HAP-1 (cell line): ENCODE data around the gene NF1.
"Not testable (repeated sequence)": the region's sequence is repeated elsewhere in the genome, so short reads cannot be mapped to it uniquely, and the experiment has no call there.

ENCODE experiments used
- DNase-seq, 2 experiments: peaks; one replicate each; pipeline ENCODE4 v3.0.0-alpha.2; 2016 to 2020; ENCODE audit warnings: low spot score in 2 of 2
- H3K27me3 ChIP-seq: fragments of 250-450 bp; sonication (Bioruptor Pico); 2 replicates; pipeline ENCODE4 v1.5.1; 2020; ENCODE audit warnings: low read depth, mild to moderate bottlenecking, moderate library complexity
- H3K36me3 ChIP-seq: fragments of 250-450 bp; sonication (Bioruptor Pico); replicated peaks from 2 replicates; pipeline ENCODE4 v1.5.1; 2020; ENCODE audit warnings: mild to moderate bottlenecking
- H3K4me1 ChIP-seq: fragments of 250-450 bp; sonication (Bioruptor Pico); 2 replicates; pipeline ENCODE4 v1.5.1; 2020; ENCODE audit warnings: mild to moderate bottlenecking
- H3K4me3 ChIP-seq: fragments of 250-450 bp; sonication (Bioruptor Pico); 2 replicates; pipeline ENCODE4 v1.5.1; 2020; ENCODE audit warnings: mild to moderate bottlenecking, moderate library complexity
- H3K9me3 ChIP-seq: fragments of 250-450 bp; sonication (Bioruptor Pico); 2 replicates; pipeline ENCODE4 v1.5.1; 2020; ENCODE audit warnings: mild to moderate bottlenecking, moderate library complexity
- in situ Hi-C: fragments of 300-500 bp; cut with MboI; formaldehyde crosslinking; loops from 3 replicates; pipeline ENCODE4 v1.14.3; 2020; ENCODE audit warnings: low sequenced_read_pairs, inconsistent platforms, mixed read lengths

NF1 gene

DNA sequence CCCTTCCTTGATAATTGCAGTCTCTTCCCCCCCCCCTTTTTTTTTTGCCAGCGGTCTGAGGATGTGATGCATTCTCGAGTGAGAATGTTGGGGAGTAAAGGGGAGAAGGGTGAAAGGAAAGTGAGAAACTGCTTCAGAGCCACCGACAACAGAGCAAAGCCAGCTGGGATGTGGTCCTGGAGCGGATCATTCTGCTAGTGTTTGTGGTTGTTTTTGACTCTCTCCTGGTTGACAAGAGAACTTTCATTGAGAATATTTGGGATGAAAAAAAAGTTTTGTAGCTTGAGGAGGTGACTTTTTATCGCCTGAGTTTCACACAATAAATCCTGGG lies 1.3 kb downstream of the NF1 start:
- Histone ChIP-seq H3K27me3 (no peaks in the 10 kb centered on the region), H3K9me3 (no peaks in the 10 kb centered on the region), H3K4me1 (peaks cover 19% of the 10 kb centered on the region), H3K4me3 (peak overlapping the region; percentile 82), H3K36me3 (no peaks in the 10 kb centered on the region; the same call in 1 of the 2 replicates)
- no peak for DNase-seq
- in situ Hi-C loops = no loop called here

DNA sequence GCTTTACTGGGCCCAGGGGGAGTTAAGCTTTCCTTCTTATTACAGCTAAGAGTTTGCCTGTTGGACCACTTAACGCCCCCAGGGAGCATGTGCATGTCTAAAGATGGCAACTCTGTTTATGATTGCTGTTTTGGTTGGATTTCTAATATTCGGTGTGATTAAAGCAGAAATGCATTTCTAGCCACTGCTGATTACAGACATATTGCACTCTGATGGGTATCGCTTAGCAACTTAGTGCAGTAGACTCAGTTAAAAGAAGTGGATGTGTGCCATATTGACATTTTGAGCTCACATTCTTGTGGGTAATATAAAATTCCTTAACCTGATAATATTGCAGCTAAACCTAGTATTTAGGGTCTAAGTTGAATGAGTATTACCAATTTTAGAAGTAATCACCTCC lies 4.2 kb downstream of the NF1 start:
- H3K9me3 ChIP-seq = no peaks in the 10 kb centered on the region
- in situ Hi-C loops = no loop called here
- H3K4me3 ChIP-seq = no peak overlapping the region
- H3K27me3 ChIP-seq = no peaks in the 10 kb centered on the region
- H3K4me1 ChIP-seq = peaks cover 25% of the 10 kb centered on the region
- no peaks in the 10 kb centered on the region for H3K36me3 ChIP-seq
- no peak for DNase-seq

DNA sequence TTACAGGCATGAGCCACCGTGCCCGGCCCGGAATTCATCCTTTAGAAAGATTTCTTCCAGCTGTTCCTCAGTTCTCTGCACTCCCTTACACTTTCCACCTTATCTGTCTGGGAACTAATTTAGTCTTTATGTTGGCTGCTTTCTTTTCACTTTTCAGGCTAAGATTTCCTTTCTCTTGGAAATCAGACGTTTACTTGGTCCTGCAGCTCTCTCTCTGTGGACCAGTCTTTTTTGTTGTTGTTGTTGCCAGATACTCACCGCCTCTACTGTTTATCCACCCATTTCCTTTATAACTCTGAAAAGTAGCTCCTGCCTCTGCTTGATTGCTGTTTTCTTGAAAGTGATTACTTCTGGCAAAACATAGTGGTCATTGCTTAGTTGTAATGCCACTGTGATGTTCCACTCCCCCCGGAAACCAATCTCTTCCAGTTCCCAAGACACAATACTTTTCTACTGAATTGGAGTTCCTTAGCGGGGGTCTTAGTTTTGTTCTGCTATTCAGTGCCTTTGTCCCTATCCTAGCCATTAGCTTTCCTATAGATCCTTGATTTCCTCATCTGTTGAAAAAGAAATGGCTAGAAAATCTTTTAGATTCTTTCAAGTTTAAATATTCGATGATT lies 6.2 kb downstream of the NF1 start:
- Histone ChIP-seq H3K4me3 (no peak overlapping the region), H3K4me1 (peaks cover 24% of the 10 kb centered on the region), H3K36me3 (no peaks in the 10 kb centered on the region), H3K27me3 (no peaks in the 10 kb centered on the region), H3K9me3 (no peaks in the 10 kb centered on the region)
- no peak for DNase-seq
- in situ Hi-C loops = no loop called here

DNA sequence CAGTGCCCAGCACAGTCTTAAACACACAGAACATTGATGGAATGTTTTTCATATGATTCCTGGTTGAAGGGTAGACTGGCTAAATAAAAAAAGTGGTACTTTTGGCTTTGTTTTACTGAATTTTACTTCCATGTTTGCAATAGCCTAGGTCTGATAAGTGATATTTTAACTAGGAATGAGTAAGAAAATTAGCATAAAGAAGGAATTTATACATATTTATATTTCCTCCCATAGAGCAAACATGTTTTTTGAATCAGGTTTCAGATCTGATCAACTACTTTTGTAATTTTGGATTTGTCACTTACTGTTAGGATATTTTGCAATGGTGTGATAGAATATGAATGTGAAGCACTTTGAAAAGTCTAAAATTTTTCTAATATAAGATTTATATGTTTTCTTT lies 7.2 kb downstream of the NF1 start:
- Histone ChIP-seq H3K27me3 (no peaks in the 10 kb centered on the region), H3K4me3 (no peak overlapping the region), H3K9me3 (no peaks in the 10 kb centered on the region), H3K36me3 (no peaks in the 10 kb centered on the region), H3K4me1 (peaks cover 17% of the 10 kb centered on the region)
- in situ Hi-C loops = no loop called here
- no peak for DNase-seq

DNA sequence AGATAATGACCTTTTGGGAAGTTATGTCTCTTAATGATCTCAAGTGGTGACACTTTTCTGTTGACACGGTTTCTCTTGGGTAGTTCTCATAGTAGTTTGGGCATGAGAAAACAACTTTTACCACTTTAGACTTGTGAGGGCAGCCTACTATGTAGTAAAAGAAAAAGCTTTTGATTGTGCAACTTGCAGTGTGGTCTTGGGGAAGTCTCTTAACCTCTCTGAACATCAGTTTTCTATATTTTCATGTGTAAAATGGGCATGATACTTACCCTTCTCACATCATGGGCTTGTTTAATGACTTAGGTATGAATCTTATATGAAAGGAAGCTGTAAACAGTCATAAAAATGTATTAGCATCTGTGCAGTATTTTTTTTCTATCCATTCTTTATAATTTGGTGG lies 11.2 kb downstream of the NF1 start:
- Histone ChIP-seq H3K9me3 (no peaks in the 10 kb centered on the region), H3K4me3 (no peak overlapping the region), H3K36me3 (no peaks in the 10 kb centered on the region), H3K27me3 (no peaks in the 10 kb centered on the region), H3K4me1 (peaks cover 17% of the 10 kb centered on the region)
- in situ Hi-C loops = no loop called here
- DNase-seq = no peak

DNA sequence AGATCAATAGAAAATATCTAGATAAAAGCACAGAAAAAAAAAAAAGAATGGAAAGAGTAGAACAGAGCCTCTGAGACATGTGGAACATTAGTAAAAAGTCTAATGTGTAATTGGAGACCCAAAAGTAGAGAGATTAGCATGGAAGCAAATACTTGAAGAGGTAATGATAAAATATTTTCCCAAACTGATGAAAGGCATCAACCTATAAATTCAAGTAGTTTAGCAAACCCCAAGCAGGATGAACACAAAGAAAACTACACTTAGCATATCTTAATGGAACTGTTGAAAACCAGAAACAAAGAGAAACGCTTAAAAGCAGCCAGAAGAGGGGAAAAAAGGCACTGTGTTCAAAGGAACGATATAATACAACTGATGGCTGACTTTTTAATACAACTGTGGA lies 16.4 kb downstream of the NF1 start:
- no peaks in the 10 kb centered on the region for H3K27me3 ChIP-seq
- in situ Hi-C loops = no loop called here
- DNase-seq = peak in 1 of 2 experiments; percentile 60
- H3K9me3 ChIP-seq = no peaks in the 10 kb centered on the region
- peaks cover 21% of the 10 kb centered on the region for H3K4me1 ChIP-seq
- no peaks in the 10 kb centered on the region for H3K36me3 ChIP-seq
- no peak overlapping the region for H3K4me3 ChIP-seq

DNA sequence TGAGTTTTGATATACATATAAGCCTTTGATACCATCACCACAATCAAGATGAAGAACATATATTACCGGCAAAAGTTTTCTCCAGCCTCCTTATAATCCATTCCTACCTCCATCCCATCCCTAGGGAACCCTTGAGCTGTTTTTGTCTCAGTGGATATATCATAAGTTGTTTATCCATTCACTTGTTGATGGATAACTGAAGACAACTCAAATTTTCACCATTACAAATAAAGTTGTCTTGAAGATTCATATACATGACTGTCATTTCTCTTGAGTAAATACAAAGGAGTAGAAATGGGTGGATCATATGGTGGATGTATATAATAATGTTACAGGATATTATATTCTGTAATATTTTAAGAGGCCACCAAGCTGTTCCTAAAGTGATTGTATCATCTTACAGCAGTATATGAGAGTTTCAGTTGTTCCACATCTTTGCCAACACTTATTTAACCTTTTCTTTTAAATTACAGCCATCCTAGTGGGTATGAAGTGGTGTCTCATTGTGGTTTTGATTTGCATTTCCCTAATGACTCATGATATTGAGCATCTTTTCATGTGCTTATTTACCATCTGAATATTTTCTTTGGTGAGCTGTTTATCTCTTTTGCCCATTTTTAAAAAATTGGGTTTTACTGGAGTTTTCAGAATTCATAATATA lies 17.4 kb downstream of the NF1 start:
- no peak for DNase-seq
- Histone ChIP-seq H3K27me3 (no peaks in the 10 kb centered on the region), H3K36me3 (no peaks in the 10 kb centered on the region), H3K4me3 (no peak overlapping the region), H3K4me1 (peaks cover 21% of the 10 kb centered on the region), H3K9me3 (no peaks in the 10 kb centered on the region)
- in situ Hi-C loops = no loop called here

DNA sequence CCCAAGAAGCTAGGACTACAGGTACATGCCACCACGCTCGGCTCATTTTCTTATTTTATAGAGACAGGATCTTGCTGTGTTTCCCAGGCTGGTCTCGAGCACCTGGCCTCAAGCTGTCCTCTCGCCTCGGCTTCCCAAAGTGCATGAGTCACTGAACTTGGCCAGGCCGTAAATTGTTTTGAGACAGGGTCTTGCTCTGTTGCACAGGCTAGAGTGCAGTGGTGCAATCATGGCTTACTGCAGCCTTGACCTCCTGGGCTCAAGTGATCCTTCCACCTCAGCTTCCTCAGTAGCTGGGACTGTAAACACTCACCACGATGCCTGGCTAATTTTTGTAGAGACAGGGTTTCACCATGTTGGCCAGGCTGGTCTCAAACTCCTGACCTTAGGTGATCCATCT lies 18.6 kb downstream of the NF1 start:
- in situ Hi-C loops, H3K27me3 ChIP-seq, H3K4me3 ChIP-seq, DNase-seq, H3K9me3 ChIP-seq, H3K36me3 ChIP-seq: not testable (repeated sequence)
- H3K4me1 ChIP-seq = peaks cover 21% of the 10 kb centered on the region

DNA sequence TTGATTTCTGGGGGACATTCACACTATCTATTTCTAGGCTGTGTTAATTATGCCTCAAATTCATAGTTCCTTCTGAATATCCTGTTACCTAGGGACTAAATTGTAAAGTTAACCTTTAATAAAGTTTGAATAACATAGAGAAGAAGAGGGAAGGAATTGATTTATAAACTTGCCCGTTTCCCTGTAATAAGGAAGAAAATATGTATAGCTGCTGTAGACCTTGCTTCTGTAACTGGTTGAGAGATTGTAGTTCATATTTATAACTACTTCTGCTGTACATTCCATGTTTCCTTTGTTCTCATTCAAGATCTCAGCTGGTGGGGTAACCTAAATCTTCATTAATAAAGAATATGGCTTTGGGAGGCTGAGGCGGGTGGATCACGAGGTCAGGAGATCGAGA lies 19.2 kb downstream of the NF1 start:
- in situ Hi-C loops = no loop called here

DNA sequence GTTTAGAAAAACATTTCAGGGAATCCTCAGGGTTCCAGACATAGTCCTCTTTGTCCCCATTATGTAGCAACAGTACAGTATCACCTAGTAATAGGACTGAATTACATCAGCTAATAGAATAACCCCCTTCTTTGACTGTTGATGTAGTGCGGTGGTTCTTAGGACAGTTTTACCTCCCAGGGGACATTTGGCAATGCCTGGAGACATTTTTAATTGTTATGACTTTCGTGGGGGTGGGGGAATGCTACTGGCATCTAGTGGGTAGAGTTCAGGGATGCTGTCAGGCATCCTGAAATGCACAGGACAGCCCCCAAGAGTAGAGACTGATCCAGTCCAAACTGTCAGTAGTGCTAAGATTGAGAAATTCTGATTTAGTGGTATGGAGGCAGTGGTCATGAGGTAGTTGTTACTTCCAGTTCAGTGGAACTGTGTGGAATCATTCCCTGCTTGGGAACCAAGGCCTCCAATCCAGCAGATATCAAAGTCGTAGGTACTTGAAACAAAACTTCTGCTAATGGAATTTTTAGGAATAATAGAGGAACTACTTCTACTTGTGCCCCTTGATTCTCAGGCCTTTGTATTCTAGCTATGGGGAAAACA lies 20.3 kb downstream of the NF1 start:
- H3K4me1 ChIP-seq = peaks cover 19% of the 10 kb centered on the region
- H3K9me3 ChIP-seq = no peaks in the 10 kb centered on the region
- H3K36me3 ChIP-seq = no peaks in the 10 kb centered on the region
- no peak overlapping the region for H3K4me3 ChIP-seq
- no peak for DNase-seq
- in situ Hi-C loops = no loop called here
- no peaks in the 10 kb centered on the region for H3K27me3 ChIP-seq

More for the DNA sequence above, 19.2 kb downstream of the NF1 start:
- no peaks in the 10 kb centered on the region for H3K27me3 ChIP-seq
- H3K4me1 ChIP-seq = peaks cover 21% of the 10 kb centered on the region
- no peaks in the 10 kb centered on the region for H3K36me3 ChIP-seq
- no peak overlapping the region for H3K4me3 ChIP-seq
- H3K9me3 ChIP-seq = no peaks in the 10 kb centered on the region
- no peak for DNase-seq

DNA sequence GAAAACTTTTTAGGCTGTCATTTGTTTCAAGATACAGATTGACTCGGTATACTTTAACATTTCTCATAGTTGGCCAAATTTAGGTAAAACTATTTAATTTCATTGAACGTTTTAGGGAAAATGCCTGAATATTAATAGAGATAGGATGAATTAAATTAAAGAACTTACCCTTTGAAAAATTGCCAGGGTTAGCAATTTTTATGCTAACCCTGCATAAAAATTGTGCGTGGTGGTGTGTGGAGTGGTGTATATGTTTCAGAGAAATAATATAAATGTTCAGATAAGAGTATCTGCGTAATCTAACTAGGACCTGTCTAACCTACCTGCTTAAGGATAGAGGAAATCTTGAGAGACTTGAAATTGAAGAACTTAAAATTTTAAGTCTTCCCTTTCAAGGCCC lies 21.4 kb downstream of the NF1 start:
- Histone ChIP-seq H3K36me3 (no peaks in the 10 kb centered on the region), H3K4me3 (no peak overlapping the region), H3K27me3 (no peaks in the 10 kb centered on the region), H3K4me1 (peaks cover 13% of the 10 kb centered on the region), H3K9me3 (no peaks in the 10 kb centered on the region)
- no peak for DNase-seq
- in situ Hi-C loops = no loop called here

DNA sequence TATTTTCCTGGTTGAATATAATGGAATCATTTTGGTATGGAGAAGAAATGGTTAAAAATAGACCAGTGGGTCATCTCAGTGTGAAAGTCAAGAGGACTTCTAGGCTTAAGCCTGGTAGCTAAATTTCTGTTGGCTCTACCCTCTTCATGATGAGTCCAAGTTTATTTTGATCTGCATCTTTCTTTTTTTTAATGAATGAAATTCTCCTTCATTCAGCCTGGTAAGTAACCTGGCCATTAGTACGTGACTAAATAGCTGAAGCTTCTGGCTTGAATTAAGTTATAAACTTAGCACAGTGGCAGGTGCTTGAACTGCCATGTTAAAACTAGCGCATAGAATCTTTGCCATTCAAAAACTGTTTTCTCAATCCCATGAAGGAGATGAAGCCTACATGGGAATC lies 28.0 kb downstream of the NF1 start:
- Histone ChIP-seq H3K27me3 (no peaks in the 10 kb centered on the region), H3K4me3 (no peak overlapping the region), H3K9me3 (no peaks in the 10 kb centered on the region), H3K36me3 (no peaks in the 10 kb centered on the region), H3K4me1 (peaks cover 7% of the 10 kb centered on the region)
- no peak for DNase-seq
- in situ Hi-C loops = no loop called here

DNA sequence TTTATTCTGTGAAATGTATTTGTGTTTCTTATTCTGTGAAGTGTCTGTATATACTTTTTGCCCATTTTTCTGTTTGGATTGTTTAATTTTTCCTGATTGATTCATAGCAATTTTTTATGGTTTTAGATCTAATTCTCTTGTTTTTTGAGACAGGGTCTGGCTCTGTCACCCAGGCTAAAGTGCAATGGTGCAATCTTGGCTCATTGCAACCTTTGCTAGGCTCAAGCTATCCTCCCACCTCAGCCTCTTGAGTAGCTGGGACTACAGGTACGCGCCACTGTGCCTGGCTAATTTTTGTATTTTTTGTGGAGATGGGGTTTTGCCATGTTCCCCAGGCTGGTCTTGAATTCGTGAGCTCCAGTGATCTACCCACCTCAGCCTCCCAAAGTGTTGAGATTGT lies 31.5 kb downstream of the NF1 start:
- Histone ChIP-seq H3K27me3 (no peaks in the 10 kb centered on the region), H3K9me3 (no peaks in the 10 kb centered on the region), H3K36me3 (no peaks in the 10 kb centered on the region), H3K4me3 (no peak overlapping the region), H3K4me1 (peaks cover 7% of the 10 kb centered on the region)
- no peak for DNase-seq
- in situ Hi-C loops = no loop called here

DNA sequence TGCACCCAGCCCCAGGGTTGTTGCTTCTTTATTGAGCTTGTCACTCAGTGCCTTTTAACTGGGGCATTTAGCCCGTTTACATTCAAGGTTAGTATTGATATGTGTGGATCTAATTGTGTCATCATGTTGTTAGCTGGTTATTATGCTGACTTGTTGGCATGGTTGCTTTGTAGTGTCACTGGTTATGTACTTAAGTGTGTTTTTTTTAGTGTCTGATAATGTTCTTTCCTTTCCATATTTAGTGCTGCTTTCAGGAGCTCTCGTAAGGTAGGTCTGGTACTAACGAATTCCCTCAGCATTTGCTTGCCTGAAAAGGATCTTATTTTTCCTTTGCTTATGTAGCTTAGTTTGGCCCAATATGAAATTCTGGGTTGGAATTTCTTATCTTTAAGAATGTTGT lies 33.5 kb downstream of the NF1 start:
- DNase-seq = no peak
- no peaks in the 10 kb centered on the region for H3K27me3 ChIP-seq
- peaks cover 7% of the 10 kb centered on the region for H3K4me1 ChIP-seq
- in situ Hi-C loops = no loop called here
- H3K4me3 ChIP-seq = no peak overlapping the region
- no peaks in the 10 kb centered on the region for H3K9me3 ChIP-seq
- no peaks in the 10 kb centered on the region for H3K36me3 ChIP-seq
